ENCODE data around the gene DGKB.

DNA sequence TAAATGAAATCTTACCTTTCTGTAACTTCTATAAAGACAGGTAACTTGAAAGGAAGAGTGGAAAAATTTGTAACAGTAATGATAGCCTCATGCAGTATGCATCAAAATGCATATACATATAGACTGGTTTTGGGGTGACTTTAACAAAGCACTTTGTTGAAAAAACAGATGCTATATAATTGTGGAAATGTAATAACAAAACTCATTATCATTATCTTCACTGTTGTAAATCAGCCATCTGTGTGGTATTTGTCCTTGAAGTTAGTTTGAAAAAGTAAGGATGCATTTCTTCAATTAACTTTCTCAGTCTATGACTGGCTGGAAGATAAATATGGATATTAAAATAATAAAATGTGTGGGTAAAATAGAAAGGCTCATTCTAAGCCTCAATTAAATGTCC, 6.1 kb upstream of the DGKB start:
- TF ChIP-seq CTCF (IDR thresholded peaks at IDR 0.05; ENCODE audit: low read length) (no peak), EZH2 (optimal IDR thresholded peaks at IDR 0.05; ENCODE audit: low read depth, low read length) (no peak), EZH2phosphoT487 (IDR thresholded peaks at IDR 0.05; ENCODE audit: low read length) (no peak)

Measured in MM.1S (cell line).